IPS-NIHi7 (cell line): ENCODE results near the gene C4orf33.
"Not testable (repeated sequence)": the region's sequence is repeated elsewhere in the genome, so short reads cannot be mapped to it uniquely, and the experiment has no call there.

ENCODE experiments used
- DNase-seq: peaks from one replicate; pipeline ENCODE4 v3.0.0; 2012; ENCODE audit warnings: mixed read lengths; ENCODE audit errors: extremely low spot score

C4orf33 gene, protein sequence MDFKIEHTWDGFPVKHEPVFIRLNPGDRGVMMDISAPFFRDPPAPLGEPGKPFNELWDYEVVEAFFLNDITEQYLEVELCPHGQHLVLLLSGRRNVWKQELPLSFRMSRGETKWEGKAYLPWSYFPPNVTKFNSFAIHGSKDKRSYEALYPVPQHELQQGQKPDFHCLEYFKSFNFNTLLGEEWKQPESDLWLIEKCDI

DNA sequence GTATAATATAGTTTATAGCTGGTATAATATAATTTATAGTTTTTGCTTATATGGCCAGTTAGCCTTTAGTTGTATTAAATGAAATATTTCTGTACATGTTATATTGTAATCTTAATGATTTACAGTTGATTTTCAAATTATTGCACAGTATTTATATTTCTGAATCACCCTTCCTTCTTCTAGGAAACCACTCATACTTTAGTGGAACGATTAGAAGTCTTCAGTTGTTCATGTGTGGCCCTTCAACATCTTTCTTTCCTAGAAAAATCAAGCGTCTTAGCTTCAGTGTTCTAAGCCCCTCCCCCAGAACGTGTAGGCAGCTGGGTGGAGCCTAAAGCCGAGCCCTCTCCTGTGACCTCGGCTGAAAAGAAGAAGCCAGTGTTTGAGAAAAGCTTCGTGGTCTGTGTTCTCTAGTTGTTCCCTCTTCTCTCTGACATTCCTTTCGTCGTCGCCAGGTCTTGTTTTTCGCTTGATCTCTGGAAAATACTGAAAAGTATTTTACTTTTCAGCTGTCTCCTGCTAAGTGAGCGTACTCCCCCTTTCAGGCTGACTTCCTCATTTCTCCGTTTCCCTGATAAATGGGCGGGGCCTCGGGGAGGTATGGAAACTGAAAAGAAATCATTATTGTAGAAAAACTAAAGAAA lies at the start of gene C4orf33:
Gene C4orf33, plus strand, starts transcription at position 342 of the 644 bp plus-strand sequence. CDS start 6,459 bp downstream, outside the sequence.
- peak; percentile 78 for DNase-seq

- no peak for DNase-seq
Measured at GRCh38 chr4:129059028-129059427, 36.9 kb upstream of the C4orf33 start.

DNA sequence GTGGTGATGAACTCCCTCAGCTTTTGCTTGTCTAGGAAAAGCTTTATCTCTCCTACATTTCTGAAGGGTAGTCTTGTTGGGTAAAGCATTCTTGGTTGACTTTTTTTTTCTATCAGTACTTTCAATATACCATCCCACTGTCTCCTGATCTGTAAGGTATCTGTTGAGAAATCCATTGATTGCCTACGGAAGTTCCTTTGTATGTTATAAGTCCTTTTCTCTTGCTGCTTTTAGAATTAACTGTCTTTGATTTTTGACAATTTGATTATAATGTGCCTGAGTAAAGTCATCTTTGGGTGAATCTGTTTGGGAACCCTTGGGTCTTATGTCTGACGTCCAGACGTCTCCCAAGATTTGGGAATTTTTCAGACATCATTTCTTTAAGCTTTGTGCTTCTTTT lies 33.4 kb upstream of the C4orf33 start:
- no peak for DNase-seq

DNA sequence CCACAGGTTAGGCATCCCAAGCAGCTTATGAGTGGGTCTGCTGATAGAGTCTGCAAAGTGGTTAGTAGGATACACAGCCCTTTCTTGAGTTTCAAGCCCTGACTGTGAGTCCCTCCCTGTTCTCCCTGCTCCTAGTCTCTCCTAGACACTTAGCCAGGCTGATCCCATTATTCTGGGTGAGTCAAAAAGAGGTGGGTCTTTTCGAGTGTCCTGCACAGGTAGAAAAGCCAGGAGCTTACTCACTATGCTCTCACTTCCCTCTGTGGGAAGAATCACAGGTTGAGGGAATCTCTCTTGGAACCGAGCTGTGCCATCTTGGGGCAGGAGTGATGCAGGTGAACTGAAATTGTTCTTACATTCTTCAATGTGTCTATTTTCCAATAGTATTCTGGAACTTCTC lies 32.3 kb upstream of the C4orf33 start:
- no peak for DNase-seq

GRCh38 chr4:129064717-129065116 lies 31.2 kb upstream of the C4orf33 start:
- DNase-seq: no peak

DNA sequence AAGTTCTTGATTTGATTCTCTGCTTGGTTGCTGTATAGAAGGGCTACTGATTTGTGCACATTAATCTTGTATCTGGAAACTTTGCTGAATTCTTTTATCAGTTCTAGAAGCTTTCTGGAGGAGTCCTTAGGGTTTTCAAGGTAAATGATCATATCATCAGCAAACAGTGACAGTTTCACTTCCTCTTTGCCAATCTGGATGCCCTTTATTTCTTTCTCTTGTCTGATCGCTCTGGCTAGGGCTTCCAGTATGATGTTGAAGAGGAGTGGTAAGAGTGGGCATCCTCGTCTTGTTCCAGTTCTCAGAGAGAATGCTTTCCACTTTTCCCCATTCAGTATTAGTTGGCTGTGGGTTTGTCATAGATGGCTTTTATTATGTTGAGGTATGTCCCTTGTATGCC lies 26.4 kb upstream of the C4orf33 start:
- not testable (repeated sequence) for DNase-seq

- DNase-seq: no peak
Measured at GRCh38 chr4:129077326-129077725, 18.6 kb upstream of the C4orf33 start.

DNA sequence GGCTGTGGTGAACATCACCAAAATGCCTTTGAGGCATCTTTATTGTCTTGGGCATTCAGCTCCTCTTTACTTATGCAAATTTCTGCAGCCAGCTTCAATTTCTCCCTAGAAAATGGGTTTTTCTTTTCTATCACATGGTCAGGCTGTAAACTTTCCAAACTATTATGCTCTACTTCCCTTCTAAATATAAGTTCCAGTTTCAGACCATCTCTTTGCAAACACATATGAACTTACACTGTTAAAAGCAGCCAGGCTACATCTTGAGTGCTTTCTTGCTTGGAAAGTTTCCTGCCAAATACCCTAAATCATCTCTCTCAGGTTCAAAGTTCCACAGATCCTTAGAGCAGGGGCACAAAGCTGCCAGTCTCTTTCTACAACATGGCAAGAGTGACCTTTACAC lies 15.8 kb upstream of the C4orf33 start:
- no peak for DNase-seq

GRCh38 chr4:129082302-129082701 lies 13.7 kb upstream of the C4orf33 start:
- no peak for DNase-seq

GRCh38 chr4:129085472-129085871 lies 10.5 kb upstream of the C4orf33 start:
- no peak for DNase-seq

DNA sequence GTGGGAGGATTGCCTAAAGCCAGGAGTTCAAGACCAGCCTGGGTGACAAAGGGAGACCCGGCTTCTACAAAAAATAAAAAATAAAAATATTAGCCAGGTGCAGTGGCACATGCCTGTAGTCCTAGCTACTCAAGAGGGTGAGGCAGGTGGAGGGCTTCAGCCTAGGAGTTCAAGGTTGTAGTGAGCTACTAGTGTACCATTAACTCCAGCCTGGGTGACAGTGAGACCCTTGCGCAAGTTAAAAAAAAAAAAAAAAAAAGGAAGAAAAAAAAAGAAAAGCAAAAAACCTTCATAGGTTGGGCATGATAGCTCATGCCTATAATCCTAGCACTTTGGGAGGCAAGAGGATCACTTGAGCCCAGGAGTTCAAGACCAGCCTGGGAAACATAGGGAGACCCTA lies 8.4 kb upstream of the C4orf33 start:
- no peak for DNase-seq

DNA sequence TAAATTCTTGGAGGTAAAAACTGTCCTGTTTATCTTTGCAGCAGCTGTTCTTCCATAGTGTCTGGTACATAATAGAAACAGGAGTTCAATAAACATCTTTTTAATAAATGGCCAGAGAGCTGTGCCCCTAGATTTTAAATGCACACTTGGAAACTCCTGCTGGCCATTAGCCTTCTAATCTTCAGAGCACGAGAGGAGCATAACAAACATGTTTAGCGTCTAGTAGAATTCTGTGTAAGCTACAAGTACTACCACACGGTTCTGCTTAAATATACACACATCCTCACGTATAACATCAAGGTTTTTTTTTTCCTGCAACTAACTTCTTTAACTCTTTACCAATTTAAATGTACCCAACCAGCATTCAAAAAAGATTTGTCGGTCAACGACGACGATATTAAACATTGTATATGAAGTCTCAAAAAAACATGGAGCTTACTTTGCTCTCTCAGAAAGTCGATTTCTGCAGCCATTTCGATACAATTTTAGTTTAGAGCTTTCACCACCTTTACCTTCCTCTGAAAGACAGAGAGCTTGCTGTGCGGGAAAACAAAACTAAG lies 3.2 kb upstream of the C4orf33 start:
- no peak for DNase-seq

DNA sequence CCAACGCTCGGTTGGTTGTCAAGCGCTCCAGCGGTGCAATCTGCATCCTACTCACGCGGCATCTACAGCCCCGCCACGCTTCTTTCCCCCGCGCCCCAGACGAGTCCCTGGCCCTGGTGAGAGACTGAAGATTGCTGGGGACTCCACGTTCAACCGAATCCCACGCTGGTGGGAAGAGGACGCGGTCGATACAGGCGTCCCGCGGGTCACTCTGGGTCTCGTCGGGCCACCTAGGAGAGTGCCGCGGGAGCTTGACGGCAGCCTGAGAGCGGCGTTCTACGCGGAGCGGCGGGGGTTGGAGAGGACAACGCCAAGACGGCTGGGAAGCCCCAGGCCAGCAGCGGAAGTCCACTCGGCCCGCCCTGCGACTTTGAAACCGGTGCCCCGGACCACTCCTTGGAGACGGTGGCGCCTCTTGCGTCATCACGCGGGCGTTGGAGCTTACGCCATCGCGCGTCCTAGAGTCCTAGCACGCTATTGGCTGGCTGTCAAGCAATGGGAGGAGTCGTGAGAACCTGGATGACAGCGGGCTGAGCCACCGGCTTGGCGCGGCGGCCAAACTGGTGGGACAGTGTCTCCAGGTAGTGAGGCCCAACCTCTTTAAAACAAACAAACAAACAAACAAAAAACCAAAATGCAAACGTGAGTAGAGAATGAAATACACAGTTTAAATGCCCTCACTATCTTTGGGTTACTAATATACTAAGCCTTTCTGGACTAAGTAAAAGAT lies 2.6 kb upstream of the C4orf33 start, which contains the start of gene SCLT1:
Gene SCLT1, minus strand, starts transcription at position 349 of the 730 bp plus-strand sequence. CDS start 436 bp downstream, outside the sequence.
- DNase-seq: peak; percentile 97

GRCh38 chr4:129094347-129094746 lies 1.6 kb upstream of the C4orf33 start:
- no peak for DNase-seq

DNA sequence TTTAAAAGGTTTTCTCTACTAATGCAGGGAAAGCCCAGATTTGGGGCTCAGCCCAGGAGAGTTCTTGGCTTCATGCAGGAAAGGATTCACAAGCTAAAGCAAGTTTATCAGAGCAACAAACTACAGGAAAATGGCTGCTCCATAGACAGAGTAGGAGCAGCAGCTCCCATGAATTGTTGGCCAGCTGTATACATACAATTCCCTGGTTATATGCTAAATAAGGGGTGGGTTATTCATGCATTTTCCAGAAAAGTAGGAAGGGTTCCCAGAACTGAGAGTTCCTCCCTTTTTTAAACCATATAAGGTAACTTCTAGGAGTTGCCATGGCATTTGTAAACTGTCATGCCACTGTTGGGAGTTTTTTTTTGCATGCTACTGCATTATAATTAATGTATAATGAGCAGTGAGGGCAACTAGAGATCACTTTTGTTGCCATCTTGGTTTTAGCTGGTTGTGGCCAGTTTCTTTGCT lies 2.6 kb downstream of the C4orf33 start:
- DNase-seq: no peak

DNA sequence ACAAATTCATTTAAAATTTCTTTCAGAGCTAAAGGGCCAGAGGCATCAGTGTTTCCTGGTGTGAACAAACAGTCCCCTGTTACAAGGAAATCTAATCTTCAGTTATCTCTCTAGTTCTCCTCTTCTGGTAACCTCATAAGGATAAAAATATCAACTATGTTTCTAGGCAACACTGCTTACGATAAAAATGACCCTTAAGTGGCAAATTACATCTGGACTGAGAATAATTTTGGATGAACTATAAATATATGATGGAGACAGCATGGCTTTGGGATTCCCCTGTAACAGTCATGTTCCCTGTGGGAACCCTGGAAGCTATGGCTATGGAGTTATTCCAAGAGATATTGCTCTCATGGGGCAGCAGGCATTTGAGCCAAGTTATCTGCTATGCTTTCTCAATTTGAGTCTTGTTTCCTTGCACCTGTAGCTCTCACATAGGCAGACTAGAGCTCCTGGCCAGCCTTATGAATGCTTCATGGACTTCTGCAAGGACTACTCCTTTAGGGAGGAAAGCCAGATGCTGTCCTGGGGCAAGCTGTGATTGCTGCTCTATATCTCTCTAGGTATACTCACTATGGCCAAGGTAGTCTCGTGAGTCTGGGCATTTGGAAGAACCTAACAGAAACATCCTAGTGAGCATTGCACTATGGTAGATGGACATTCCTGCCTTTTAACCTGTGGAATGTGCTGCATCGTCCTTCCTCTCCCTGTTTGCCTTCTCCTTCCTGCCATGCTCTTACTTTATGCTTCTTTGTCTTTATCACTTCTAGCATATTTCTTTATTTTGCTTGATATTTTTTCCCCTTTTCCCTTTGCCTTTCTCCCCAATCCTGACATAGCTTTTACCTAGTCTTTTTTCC lies 14.2 kb downstream of the C4orf33 start:
- DNase-seq: no peak

DNA sequence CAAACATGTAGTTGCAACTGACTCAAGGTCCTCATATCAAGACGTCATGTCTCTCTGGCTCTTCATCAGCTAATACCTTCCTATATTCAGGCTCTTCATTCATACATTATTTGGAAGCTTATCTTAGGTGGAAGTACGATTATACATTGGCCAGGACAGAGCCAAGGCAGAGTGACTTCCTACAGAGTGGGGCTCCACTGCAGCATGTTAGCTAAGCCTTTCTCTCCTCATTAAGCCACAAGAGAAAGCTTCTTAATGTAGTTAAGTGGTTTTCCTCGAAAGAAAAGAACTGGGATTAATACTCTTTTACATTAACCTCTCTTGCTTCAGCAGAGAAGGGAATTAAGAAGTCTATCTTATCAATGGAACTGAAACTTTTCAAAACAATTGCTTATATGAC lies 15.0 kb downstream of the C4orf33 start:
- no peak for DNase-seq

- no peak for DNase-seq
Measured at GRCh38 chr4:129111919-129112318, 16.0 kb downstream of the C4orf33 start.

GRCh38 chr4:129113434-129113833 lies 17.5 kb downstream of the C4orf33 start:
- no peak for DNase-seq

GRCh38 chr4:129113919-129114318 lies 18.0 kb downstream of the C4orf33 start:
- DNase-seq: no peak

DNA sequence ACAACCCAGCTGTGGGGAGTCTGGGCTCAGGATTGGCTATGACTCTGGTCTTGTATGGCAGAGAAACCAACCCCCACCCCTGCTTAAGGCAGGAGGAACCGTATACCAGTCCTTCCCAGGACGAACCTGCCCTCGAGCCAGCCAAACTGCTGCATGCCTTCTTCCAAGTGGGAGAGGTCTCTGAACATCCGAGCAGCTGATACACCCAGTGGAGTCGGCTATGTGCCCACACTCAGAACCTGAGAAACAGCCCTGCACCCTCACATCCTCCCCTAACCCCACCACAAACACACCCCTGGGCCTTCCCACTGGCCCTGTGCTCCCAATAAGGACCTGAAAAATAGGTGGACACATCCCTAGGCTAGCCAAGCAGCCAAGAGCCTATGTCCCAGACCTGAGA lies 21.8 kb downstream of the C4orf33 start:
- DNase-seq: no peak
